Upper lobe of left lung (tissue), 6 donors: ENCODE data around the gene DOCK4. TPM values are rescaled to one million over a fixed set of nuclear protein-coding genes. Genes with fewer than 3 reads are reported as not detected.

Source experiments
- ATAC-seq, 2 donors: fragments of 200-7000 bp; cut with Tn5 transposase; one replicate each; pipeline ENCODE4 v1.9.1; 2022; ENCODE audit warnings: mild to moderate bottlenecking in 2 of 2, moderate library complexity in 2 of 2; ENCODE audit not compliant: low FRiP score in 2 of 2
- DNase-seq, 2 donors: peaks; one replicate each; pipeline ENCODE4 v3.0.0-alpha.2; 2019 to 2020
- H3K27ac ChIP-seq, 4 donors: fragments of 200-600 bp; sonication (generic); one replicate each; pipeline ENCODE4 v1.5.1; 2016 to 2019
- H3K27me3 ChIP-seq, 4 donors: fragments of 200-600 bp; sonication (generic); one replicate each; pipeline ENCODE4 v1.5.1; 2017 to 2019
- H3K36me3 ChIP-seq, 4 donors: fragments of 200-600 bp; sonication (generic); one replicate each; pipeline ENCODE4 v1.5.1; 2016 to 2019
- H3K4me1 ChIP-seq, 4 donors: fragments of 200-600 bp; sonication (generic); one replicate each; pipeline ENCODE4 v1.5.1; 2018 to 2019
- H3K4me3 ChIP-seq, 4 donors: fragments of 200-600 bp; sonication (generic); one replicate each; pipeline ENCODE4 v1.5.1; 2017 to 2019; ENCODE audit warnings: mild to moderate bottlenecking in 2 of 4, moderate library complexity in 1 of 4
- H3K9me3 ChIP-seq, 4 donors: fragments of 200-600 bp; sonication (generic); one replicate each; pipeline ENCODE4 v1.5.1; 2018 to 2019
- CTCF ChIP-seq, 6 experiments: fragments of 450-650 bp in 4 of 6; fragments of 200-600 bp in 2 of 6; sonication (generic) in 2 of 6; IDR thresholded peaks; one replicate each; pipeline ENCODE4 v1.5.1; 2016 to 2019; ENCODE audit warnings: antibody characterized with exemption in 6 of 6
- EP300 ChIP-seq, 4 donors: sonication (generic); formaldehyde crosslinking; IDR thresholded peaks; one replicate each; pipeline ENCODE4 v1.5.1; 2017; ENCODE audit warnings: antibody characterized with exemption in 4 of 4, control low read depth in 2 of 4
- POLR2A ChIP-seq, 4 donors: fragments of 450-650 bp; IDR thresholded peaks; one replicate each; pipeline ENCODE4 v1.5.1; 2016 to 2017; ENCODE audit warnings: antibody characterized with exemption in 4 of 4, mild to moderate bottlenecking in 2 of 4
- POLR2AphosphoS5 ChIP-seq, 2 donors: sonication (generic); formaldehyde crosslinking; IDR thresholded peaks; one replicate each; pipeline ENCODE4 v1.5.1; 2017; ENCODE audit warnings: antibody characterized with exemption in 2 of 2
- WGBS, 2 donors: methylation state at CpG; one replicate each; pipeline ENCODE4 v1.1.5; 2017 to 2018; 5-methylcytosine and 5-hydroxymethylcytosine counted together
- total RNA-seq, 6 donors: library from RNA; depleted of rRNA in 4 of 6; stranded (reverse); fragments of >200 nt in 4 of 6; gene quantifications; one replicate each; pipeline versions ENCODE4 v1.1.0 to v1.2.1, GENCODE V29; 2016 to 2021
- donor health status: DM: no; HTN: no; CAD: no; lungs with moderate emphysema.
- donor health status: DM: no; HTN: yes; CAD: no; lungs with severe emphysema.

Gene DOCK4
- total RNA-seq, 6 donors from 2014 or later, result 53.6 to 166 (median 100) TPM

GRCh38 chr7:112206991-112207592 is 893 bp upstream of the DOCK4 start:
- Histone ChIP-seq H3K9me3 (no peaks in the 10 kb centered on the region), H3K27ac (peak overlapping the region; percentile 70 to 88 (median 82)), H3K36me3 (no peaks in the 10 kb centered on the region), H3K4me1 (peaks cover 32 to 37% (median 34%) of the 10 kb centered on the region in 4 donors), H3K4me3 (peak overlapping the region; percentile 53 to 94 (median 76)), H3K27me3 (no peaks in the 10 kb centered on the region)
- DNase-seq, result no peak
- 0 to 2% methylated on average over 14 of the region's 14 CpGs for WGBS, 2 donors
- TF ChIP-seq CTCF (IDR thresholded peaks at IDR 0.05) (no peak), POLR2AphosphoS5 (IDR thresholded peaks at IDR 0.05) (no peak), EP300 (IDR thresholded peaks at IDR 0.05) (no peak), POLR2A (IDR thresholded peaks at IDR 0.05) (no peak)
- peak in 1 of 2 donors; percentile 0 for ATAC-seq

GRCh38 chr7:112205343-112206237 is 609 bp downstream of the DOCK4 start:
- peak; percentile 64 to 68 for ATAC-seq
- peak overlapping the region; percentile 87 to 90 (median 88) for H3K27ac ChIP-seq
- H3K36me3 ChIP-seq, result no peaks in the 10 kb centered on the region
- 0 to 1% methylated on average over 17 to 45 of the region's 69 CpGs for WGBS, 2 donors
- TF ChIP-seq CTCF (IDR thresholded peaks at IDR 0.05) (peak in 1 of 6 experiments; percentile 3), POLR2AphosphoS5 (IDR thresholded peaks at IDR 0.05) (no peak), POLR2A (IDR thresholded peaks at IDR 0.05) (peak in 1 of 4 donors; percentile 19), EP300 (IDR thresholded peaks at IDR 0.05) (no peak)
- no peaks in the 10 kb centered on the region for H3K9me3 ChIP-seq
- peak; percentile 66 to 92 for DNase-seq
- peaks cover 19 to 34% (median 26%) of the 10 kb centered on the region in 4 donors for H3K4me1 ChIP-seq
- no peaks in the 10 kb centered on the region for H3K27me3 ChIP-seq
- peak overlapping the region; percentile 75 to 97 (median 85) for H3K4me3 ChIP-seq

- H3K27me3 ChIP-seq, result no peaks in the 10 kb centered on the region
- H3K4me3 ChIP-seq, result peak overlapping the region; percentile 75 to 97 (median 85)
- H3K36me3 ChIP-seq, result no peaks in the 10 kb centered on the region
- TF ChIP-seq POLR2A (IDR thresholded peaks at IDR 0.05), result no peak
- TF ChIP-seq EP300 (IDR thresholded peaks at IDR 0.05), result no peak
- TF ChIP-seq CTCF (IDR thresholded peaks at IDR 0.05), result no peak
- no peak for TF ChIP-seq POLR2AphosphoS5 (IDR thresholded peaks at IDR 0.05)
- H3K27ac ChIP-seq, result peak overlapping the region; percentile 87 to 90 (median 88)
- ATAC-seq (no peak), DNase-seq (no peak)
- no peaks in the 10 kb centered on the region for H3K9me3 ChIP-seq
- WGBS, 2 donors, result 0 to 1% methylated on average over 14 of the region's 14 CpGs
- H3K4me1 ChIP-seq, result peaks cover 19 to 38% (median 27%) of the 10 kb centered on the region in 4 donors
Observed at GRCh38 chr7:112204499-112205342, 1.5 kb downstream of the DOCK4 start.

- peak overlapping the region in 2 of 4 donors; percentile 87 to 88 for H3K27ac ChIP-seq
- DNase-seq, result no peak
- TF ChIP-seq POLR2A (IDR thresholded peaks at IDR 0.05), result no peak
- TF ChIP-seq CTCF (IDR thresholded peaks at IDR 0.05), result no peak
- no peak for TF ChIP-seq EP300 (IDR thresholded peaks at IDR 0.05)
- TF ChIP-seq POLR2AphosphoS5 (IDR thresholded peaks at IDR 0.05), result no peak
- 55 to 56% methylated on average over 4 of the region's 4 CpGs for WGBS, 2 donors
- no peaks in the 10 kb centered on the region for H3K36me3 ChIP-seq
- peaks cover 32 to 50% (median 39%) of the 10 kb centered on the region in 4 donors for H3K4me1 ChIP-seq
- no peaks in the 10 kb centered on the region for H3K9me3 ChIP-seq
- peak overlapping the region in 3 of 4 donors; percentile 75 to 94 (median 76) for H3K4me3 ChIP-seq
- ATAC-seq, result no peak
- H3K27me3 ChIP-seq, result no peaks in the 10 kb centered on the region
Observed at GRCh38 chr7:112203365-112203739, 2.8 kb downstream of the DOCK4 start.
